Measurements from ENCODE around the gene PTBP1.

The PTBP1 gene

DNA sequence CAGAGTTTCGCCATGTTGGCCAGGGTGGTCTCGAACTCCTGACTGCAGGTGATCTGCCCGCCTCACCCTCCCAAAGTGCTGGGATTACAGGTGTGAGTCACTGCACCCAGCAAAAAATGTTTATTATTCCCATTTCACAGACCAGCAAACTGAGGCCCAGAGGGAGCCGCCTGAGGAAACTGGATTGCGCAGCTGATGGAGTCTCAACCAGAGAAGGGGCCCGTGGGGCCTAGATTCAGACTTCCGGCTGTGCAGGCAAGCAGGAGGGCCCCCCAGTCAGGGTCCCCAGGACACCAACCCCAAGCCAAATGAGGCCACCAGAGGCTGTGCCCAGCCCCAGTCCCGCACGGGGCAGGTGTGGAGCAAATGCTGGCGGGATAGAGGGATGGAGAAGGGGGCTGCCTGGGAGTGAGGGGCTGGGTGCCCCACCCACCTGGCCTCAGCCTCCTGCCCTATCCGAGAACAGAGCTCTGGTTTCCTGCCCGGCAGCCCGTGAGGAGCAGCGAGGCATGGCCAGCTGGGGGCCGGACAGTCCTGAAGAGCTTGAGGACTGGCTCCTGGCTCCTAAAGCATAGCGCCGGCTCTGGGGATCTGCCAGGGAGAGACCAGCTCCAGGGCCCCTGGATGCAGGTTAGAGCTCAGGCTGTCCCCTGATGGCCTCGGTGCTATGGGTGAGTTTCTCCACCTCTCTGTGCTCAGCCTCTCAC, 24.4 kb upstream of the PTBP1 start:
- DNase-seq: no peak

DNA sequence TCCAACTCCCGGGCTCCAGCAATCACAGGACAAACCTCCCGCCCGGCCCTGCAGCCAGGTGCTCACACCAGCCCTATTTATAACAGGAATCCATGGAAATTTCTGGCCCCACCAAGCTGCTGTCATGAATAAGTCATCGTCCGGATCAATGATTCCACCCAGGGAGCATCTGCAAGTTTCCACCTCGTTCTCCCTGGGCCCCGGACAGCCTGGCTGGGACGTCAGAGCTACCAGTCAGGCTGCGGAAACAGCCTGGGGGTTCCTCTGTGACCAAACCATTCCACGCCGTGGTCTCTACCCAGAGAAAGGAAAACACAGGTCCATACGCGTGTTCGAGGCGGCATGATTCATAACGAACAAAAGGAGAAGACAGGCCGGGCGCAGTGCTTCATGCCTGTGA, 20.7 kb upstream of the PTBP1 start:
- peak; percentile 15 for DNase-seq

DNA sequence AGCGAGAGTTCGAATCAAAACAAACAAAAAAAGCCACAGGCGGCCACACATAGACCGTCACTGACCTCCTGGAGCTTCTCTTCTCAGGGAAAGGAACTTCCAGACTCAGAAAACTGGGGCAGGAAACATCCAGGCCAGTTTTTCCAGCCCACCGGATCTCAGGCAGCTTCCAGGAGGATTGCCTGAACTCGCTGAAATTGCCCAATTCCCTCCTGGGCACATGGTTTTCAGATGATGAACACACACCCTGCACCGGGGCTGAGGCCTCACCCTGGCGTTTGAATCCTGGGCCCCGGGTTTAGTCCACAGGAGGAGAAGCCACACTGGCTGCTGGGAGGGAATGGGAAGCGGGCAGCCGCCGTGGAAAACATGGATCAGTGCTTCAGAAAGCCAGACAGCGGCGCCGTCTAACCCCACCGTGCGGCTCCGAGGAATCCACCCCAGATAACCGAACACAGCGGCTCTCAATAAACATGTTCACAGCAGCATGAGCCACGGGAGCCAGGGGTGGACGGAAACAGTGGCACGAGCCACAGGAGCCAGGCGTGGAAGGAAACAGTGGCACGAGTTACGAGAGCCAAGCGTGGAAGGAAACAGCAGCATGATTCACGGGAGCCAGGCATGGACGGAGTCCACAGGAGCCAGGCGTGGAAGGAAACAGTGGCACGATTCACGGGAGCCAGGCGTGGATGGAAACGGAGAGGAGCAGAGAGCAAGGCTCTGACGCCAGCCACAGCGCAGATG, 18.2 kb upstream of the PTBP1 start:
- DNase-seq: peak; percentile 37

DNA sequence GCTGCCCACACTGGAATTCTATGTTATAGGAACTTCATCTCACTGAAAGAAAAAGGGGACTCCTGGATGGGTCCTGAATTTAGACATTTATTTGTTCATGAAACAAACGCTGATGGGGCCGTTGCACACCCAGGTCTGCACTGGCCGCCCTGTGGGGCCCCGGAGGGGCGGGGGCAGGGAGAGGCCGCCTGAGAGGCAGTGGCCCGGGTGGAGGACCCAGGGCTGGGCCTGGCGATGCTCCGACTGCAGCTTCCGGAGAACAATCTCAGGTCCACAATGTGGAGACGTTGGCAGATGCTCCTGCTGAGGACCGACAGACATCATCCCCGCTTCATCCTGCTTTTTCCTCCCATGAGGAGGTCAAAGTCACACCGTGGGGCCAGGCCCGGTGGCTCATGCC, 16.3 kb upstream of the PTBP1 start:
- DNase-seq: no peak

DNA sequence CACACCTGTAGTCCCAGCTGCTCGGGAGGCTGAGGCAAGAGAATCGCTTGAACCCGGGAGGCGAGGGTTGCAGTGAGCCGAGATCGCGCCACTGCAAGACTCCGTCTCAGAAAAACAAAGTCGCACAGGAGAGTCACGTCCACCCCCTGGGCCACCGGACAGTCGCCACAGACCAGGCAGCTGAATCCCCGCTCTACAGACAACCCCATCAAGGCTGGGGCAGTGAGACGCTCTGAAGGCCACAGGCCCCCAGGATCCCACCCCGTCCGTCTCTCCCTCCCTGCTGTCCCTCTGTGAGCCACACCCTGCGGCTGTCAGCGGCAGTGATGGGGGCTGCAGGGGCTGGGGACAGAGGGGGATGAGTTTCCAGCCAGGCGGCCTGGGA, 15.5 kb upstream of the PTBP1 start:
- DNase-seq: no peak

DNA sequence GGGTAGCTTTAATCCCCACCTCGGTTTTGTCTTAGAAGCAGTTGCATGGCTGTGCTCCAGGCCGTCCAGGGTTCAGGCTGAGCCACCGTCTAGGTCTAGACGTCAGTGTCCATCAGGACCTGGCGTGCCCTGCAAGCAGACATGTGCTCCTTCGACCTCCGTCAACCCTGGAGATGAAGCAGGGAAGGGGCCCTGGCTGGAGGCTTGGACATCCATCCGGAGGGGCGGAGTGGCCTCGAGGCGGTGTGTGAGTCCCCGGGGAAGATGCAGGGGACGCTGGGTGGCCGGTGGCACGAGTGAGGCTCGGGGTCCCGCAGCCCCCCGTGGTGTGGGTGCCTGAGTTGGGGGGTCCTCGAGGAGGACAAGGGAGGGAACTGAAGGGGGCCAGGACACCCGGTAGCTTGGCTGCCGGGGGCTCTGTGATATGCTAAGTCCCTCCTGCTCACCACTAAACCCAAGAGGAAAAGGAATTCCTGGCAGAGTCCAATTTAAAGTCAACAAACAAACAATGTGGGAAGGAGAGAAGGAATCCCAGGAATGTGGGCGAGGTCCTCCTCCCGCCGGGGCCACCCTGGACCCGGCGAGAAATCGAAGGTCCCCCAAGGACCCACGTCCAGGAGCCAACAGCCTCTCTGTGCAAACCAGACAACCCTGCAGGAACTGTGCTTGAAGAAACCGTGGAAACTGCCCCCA, 14.9 kb upstream of the PTBP1 start:
- DNase-seq: no peak

DNA sequence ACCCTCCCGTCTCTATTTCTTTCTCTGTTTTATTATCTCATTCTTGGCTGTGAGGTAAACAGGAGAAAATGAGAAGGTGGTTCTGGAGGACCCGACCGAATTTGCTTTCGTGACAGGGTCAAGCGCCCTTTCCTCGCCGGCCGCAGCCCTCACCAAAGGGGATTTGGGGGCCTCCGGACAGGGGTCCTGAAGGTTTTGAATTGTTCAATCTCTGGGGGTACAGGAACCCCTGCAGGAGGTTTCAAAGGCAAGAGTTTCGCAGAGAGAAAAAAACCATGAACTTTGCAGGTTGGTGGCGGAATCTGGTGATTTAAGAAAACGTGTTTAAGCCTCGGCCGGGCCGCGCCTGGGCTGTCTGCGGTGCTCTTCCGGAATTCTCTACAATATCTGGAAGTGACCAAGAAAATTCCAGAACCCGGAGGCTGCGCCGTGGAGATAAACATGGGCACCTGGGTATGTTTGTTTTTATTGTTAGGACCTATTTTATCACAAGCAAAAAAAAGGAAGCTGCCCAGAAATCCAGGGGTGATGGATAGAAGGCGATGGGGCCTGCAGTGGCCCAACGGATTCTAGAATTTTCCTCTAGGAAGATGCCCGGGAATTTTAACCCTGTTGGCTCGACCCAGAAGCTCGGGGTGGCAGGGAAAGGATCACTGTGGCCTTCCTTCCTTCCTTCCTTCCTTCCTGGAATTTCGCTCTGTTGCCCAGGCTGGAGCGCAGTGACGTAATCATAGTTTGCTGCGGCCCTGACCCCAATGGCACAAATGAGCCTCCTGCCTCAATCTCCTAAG, 14.2 kb upstream of the PTBP1 start:
- DNase-seq: no peak

DNA sequence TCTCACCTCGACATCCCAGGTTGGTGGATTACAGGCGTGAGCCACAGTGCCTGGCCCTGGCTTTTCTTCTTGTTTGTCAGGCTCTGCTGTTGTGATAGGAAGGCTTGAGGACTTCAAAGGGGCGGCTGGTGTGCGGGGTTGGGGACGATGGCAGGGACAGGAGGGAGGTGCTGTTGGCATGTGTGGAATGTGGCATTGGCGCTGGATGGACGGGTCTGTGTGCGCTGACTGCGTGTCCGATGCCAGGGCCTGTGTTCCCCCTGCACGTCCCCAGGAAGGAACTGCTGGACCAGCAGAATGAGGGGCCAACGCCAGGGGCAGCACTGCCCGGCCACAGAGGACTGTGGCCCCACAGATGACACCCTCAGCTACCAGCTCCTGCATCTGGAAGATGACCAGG, 12.7 kb upstream of the PTBP1 start:
- DNase-seq: no peak

DNA sequence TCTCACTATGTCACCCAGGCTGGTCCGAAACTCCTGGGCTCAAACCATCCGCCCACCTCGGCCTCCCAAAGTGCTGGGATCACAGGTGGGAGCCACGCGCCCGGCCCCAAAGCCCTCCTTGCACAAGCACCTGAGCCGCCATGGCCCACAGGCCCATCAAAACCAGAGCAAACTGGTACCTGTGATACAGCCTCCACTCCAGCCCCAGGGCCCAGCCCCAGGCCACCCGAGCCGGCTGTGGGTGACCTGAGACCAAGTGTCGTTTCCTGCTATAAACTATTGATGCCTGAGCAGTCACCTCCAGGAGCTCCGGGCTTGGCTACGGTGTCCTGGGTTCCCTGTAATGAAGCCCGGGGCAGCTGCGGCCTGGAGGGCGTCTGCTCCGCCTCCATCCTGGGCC, 9.7 kb upstream of the PTBP1 start:
- no peak for DNase-seq

DNA sequence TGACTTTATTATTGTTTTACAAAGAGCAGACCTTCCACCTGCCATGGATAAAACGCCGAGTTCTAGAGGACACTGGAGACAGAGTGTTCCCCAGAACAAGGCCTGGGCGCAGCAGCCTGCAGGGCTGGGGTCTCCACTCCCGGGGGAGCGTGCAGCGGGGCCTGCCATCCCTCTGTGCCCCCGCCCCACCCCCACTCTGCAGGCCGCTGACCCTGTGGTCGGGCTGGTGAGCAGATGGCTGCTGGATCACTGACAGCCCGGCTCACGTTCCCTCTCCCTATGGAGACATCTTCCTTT, 8.6 kb upstream of the PTBP1 start:
- no peak for DNase-seq

DNA sequence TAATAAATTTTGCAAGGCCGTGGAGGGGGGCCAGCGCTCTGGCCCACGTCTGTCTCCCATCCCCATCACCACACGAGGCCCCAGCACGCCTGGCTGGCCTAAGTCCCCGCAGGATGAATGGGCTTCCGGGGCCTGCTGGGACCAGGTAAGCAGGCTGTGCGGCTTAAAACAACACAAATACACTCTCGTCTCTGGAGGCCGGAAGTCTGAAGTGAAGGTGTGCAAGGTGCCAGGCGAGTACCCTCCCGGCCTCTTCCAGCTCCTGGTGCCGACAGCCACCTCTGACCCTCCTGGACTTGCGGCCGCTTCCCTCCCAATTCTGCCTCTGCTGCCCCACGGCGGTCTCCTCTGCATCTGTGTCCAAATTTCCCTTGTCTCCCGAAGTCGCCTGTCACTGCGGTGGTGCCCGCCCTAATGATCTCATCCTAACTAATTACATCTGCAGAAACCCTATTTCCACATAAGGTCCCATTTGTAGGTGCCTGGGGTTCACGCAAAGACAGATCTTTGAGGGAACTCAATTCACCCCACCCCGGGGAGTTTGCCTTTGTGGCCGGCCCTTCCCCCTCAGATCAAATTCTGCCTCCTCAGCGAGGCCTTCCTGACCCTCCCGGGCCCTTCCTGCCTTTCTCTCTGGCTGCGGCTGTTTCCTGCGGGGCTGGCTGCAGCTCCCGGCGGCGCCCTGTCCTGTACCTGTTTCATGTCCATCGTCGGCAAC, 8.1 kb upstream of the PTBP1 start:
- no peak for DNase-seq

DNA sequence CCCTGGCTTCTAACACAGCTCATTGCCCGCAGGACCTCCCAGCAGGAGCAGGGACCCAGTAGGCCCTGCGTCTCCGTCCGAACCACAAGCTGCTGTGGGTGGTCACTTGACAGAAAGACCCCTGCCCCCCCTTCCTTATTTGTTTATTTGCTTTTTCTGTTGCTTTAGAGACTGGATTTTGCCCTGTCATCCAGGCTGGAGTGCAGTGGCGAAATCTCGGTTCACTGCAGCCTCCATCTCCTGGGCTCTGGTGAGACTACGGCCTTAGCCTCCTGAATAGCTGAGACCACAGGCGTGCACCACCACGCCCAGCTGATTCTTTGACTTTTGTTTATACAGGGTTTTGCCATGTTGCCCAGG, 7.6 kb upstream of the PTBP1 start:
- DNase-seq: no peak

DNA sequence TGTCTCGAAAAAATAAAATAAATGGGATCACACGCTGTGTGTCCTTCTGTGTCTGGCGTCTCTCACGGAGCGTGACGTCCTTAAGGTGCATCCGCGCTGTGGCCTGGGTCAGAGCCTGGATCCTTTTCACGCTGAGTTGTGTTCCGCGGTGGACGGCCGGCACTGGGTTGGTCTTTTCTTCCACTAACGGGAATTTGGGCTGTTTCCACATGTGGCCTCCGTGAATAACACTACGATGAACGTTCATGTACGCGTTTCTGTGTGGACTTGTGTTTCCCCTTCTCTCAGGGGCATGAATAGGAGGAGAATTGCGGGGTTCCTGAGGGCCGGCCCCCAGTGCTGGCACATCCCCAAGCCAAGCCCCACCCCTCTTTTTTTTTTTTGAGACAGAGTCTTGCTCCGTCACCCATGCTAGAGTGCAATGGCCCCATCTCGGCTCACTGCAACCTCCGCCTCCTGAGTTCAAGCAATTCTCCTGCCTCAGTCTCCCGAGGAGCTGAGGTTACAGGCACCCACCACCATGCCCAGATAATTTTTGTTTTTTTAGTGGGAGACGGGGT, 6.2 kb upstream of the PTBP1 start:
- DNase-seq: no peak

DNA sequence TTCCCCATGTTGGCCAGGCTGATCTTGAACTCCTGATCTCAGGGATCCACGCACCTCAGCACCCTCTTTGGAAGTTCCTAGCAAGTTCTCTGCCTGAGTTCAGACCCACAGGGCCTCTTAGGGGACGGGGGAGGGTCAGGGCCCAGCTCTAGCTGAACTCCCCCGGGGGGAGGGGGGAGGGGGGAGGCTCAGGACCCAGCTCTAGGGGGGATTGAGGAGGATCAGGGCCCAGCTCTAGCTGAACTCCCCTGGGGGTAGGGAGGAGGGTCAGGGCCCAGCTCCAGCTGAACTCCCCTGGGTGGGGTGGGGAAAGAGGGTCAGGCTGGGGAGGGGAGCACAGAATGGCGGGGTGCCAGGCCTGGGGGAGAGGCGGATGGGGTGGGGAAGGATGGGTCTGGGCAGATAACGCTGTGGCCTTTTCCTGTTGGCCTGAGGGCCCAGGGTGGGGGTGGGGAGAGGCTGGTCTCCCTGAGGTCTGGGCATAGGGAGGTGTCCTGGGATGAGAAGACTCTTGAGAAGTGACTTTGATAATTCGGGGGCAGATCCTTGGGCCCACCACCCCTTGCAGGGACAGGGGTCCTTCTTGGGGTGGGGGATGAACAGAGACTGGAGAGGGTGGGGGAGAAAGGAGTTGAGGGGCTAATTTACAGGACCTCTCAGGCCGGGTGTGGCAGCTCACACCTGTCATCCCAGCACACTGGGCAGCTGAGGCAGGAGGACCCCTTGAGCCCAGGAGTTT, 5.5 kb upstream of the PTBP1 start:
- DNase-seq: no peak

DNA sequence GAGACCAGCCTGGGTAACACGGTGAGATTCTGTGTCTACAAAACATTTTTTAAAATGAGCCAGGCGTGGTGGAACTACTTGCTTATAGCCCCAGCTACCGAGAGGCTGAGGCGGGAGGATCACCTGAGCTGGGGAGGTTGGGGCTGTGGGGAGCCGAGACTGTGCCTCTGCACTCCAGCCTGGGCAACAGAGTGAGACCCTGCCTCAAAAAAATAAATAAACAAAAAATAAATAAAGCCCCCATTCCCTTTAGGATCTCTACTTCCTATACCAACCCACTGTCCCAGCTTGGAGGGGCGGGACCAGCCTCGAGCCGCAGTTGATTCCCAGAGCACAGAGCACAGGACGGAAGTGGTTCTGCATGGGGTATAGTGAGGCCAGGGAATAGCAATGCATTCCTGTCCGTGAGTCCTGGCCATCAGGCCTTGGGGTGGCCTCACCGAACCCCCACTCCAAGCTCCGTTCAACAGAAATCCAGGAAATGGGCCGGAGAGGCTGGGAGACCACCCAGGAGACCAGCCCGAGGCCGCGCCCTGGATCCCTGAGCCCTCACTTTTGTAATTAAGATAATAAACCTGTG, 4.9 kb upstream of the PTBP1 start:
- no peak for DNase-seq

DNA sequence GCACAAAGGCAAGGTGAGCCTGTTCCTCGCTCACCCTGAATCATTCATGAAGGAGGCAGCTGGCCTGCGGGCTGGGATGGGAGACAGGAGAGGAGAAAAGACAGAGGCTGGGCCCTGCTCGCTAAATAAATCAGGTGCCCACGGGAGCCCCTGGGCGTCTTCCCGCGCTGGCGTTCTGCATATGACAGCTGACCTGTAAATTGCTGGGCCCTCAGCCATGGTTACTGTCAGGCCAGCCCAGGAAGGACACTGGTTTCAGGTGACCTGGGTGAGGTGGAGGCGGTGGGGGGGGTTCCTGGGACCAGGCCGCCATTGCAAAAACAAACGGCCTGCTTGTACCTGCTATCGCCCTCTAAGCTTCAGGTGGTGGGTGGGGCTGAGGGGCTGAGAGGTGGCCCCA, 3.4 kb upstream of the PTBP1 start:
- DNase-seq: no peak

DNA sequence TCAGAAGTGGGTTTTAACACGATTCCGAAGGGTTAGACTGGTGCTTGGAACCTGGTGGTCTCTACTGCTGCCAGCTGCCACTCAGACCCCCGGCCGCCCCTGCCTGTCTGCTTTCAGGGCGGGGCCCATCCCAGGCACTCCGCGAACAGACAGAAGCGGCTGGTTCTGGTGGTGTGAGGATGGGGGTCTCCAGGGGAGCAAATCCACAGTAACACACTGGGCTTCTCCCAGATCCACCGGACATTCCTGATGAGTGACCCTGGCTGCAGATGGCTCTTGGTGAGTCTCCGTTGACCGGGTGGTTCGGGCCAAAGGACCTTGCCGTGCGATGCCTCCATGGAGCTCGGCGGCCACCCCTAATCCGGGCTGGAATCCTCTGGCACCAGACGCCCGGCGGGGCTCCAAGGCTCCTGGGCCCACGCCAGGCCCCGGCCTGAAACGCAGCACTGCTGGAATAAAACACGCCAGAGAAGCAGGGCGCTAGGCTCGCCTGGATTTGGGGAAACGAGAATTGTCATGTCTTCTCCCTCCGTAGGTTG, 2.1 kb upstream of the PTBP1 start:
- DNase-seq: no peak

DNA sequence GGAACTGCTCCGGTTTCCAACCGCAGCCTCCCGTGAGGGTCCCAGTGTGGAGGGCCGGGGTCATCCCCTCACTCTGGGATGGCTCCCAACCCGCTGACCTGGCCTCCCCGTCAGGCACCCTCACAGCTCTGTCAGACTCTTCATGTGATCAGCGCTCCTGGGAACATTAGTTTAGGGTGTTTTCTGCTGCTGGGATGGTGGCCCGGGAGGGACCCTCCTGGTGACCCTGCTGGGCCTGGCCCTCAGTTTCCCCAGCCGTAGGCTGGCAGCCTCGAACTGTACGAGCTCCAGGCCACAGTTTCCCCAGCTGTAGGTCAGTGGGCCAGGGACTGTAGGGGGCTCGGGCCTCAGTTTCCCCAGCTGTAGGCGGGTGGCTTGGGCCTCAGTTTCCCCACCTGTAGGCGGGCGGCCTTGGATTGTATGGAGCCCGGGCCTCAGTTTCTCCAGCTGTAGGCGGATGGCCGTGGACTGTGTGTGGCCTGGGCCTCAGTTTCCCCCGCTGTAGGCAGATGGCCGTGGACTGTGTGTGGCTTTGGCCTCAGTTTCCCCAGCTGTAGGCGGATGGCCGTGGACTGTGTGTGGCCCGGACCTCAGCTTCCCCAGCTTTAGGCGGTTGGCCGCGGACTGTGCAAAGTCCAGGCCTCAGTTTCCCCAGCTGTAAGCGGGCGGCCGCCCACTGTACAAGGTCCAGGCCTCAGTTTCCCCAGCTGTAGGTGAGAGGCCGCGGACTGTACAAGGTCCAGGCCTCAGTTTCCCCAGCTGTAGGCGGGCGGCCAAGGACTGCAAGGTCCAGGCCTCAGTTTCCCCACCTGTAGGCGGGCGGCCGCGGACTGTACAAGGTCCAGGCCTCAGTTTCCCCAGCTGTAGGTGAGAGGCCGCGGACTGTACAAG, 1.3 kb upstream of the PTBP1 start:
- DNase-seq: no peak

DNA sequence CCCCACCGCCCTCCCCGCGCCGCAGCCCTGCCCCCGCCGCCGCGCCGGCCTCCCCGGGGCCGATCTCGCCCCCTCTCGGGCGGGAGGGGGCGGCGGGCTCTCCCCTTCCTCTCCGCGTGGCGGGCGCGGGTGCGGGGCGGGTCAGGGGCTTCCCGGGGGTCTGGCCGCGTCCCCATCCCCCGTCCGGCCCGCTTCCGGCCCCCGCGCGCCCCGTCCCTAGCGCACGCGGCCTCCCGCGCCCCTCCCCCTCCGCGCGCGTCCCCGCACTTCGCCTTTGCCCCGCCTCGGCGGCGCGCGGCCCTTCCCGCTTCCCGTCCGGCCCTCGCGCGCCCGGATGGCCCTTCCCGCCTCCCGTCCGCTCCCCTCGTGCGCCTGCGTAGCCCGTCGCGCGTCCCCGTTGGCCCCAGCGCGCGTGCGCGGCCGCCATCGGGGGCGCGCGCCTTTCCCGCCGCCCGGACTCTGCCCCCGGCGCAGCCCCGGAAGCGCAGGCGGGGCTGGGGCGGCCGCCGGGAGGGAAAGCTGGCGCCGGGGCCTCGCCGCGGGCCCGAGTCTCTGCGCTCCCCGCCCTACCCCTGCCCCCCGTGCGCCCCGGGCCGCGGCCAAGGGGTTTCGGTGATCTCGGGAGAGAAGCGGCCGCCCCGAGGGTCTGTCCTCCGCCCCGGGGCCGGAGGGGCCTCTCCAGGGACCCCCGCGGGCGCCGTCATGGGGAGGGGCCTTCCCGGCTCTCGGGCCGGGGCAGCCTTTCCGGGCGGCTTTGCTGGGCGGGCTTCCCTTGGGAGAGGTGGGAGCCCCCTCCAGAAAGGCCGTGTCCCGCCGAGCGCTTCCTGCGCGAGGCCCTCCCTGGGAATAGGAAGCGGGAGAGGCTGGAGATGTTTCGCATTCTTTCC, 519 bp downstream of the PTBP1 start:
- peak; percentile 81 for DNase-seq
